Astrocyte (in vitro differentiated cells and primary cell): Measurements from ENCODE around the gene EIF3M.

Experiments used
- EZH2 ChIP-seq: IDR thresholded peaks from 2 replicates; pipeline ENCODE4 v1.6.1; 2012; ENCODE audit warnings: mild to moderate bottlenecking, low read length, inconsistent platforms; ENCODE audit not compliant: insufficient read depth
- TF ChIP-seq, protein P1 (sequence below): IDR thresholded peaks from 2 replicates; pipeline ENCODE4 v1.5.1; 2011; ENCODE audit warnings: low read depth, mild to moderate bottlenecking, inconsistent platforms, low read length, moderate library complexity; ENCODE audit not compliant: insufficient read depth

- no peak for TF ChIP-seq EZH2
- TF ChIP-seq, protein P1, sequence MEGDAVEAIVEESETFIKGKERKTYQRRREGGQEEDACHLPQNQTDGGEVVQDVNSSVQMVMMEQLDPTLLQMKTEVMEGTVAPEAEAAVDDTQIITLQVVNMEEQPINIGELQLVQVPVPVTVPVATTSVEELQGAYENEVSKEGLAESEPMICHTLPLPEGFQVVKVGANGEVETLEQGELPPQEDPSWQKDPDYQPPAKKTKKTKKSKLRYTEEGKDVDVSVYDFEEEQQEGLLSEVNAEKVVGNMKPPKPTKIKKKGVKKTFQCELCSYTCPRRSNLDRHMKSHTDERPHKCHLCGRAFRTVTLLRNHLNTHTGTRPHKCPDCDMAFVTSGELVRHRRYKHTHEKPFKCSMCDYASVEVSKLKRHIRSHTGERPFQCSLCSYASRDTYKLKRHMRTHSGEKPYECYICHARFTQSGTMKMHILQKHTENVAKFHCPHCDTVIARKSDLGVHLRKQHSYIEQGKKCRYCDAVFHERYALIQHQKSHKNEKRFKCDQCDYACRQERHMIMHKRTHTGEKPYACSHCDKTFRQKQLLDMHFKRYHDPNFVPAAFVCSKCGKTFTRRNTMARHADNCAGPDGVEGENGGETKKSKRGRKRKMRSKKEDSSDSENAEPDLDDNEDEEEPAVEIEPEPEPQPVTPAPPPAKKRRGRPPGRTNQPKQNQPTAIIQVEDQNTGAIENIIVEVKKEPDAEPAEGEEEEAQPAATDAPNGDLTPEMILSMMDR = no peak
Observed at GRCh38 chr11:32597921-32598320, 14.3 kb downstream of the EIF3M start.
